ENCODE results near the gene TGM1. TPM values are rescaled to one million over a fixed set of nuclear protein-coding genes. Genes with fewer than 3 reads are reported as not detected.

TGM1 gene
- total and polyA plus RNA-seq, 10 of the 15 experiments (the other 5 are each of a cell fraction or from before 2014, with no cell fraction given), result 0.05 to 5.9 (median 1.8) TPM

GRCh38 chr14:24252289-24253124, 10.5 kb downstream of the TGM1 start (continued):
- TF ChIP-seq REST (IDR thresholded peaks at IDR 0.05; ENCODE audit: low read depth, low read length) (no peak), JUNB (IDR thresholded peaks at IDR 0.05) (no peak), RCOR1 (conservative IDR thresholded peaks at IDR 0.05; ENCODE audit: low read depth, low read length) (no peak), IKZF1 (conservative IDR thresholded peaks at IDR 0.05) (no peak), SRF (IDR thresholded peaks at IDR 0.05; ENCODE audit: low read depth in 2 of 2, low read length in 2 of 2) (no peak), CBFB (IDR thresholded peaks at IDR 0.05; ENCODE audit: low read depth) (no peak), MYC (IDR thresholded peaks at IDR 0.05; ENCODE audit: insufficient read depth, insufficient read length, insufficient replicate concordance, low read length, severe bottlenecking) (no peak), HDGF (IDR thresholded peaks at IDR 0.05) (no peak), SIN3A (IDR thresholded peaks at IDR 0.05; ENCODE audit: low read depth, low read length) (no peak)
